ENCODE measurements around the gene ZNF503. TPM values are rescaled to one million over a fixed set of nuclear protein-coding genes. Genes with fewer than 3 reads are reported as not detected.

ZNF503 gene
- polyA plus RNA-seq, 4 donors: 2.0 to 17.2 (median 8.9) TPM

- no peak overlapping the region for H3K27ac ChIP-seq (ENCODE audit: low read depth in 1 of 3, low read length in 2 of 3)
- no peaks in the 10 kb centered on the region for H3K27me3 ChIP-seq (ENCODE audit: control insufficient read depth in 3 of 3, insufficient read depth in 3 of 3, low read length in 3 of 3)
- DNase-seq (no peak), FAIRE-seq (no peak)
- no peaks in the 10 kb centered on the region for H3K9me3 ChIP-seq (ENCODE audit: control insufficient read depth in 2 of 2, insufficient read depth in 1 of 2, low read depth in 1 of 2, low read length in 1 of 2)
- peaks cover 0 to 5% (median 0%) of the 10 kb centered on the region in 3 donors for H3K36me3 ChIP-seq (ENCODE audit: control insufficient read depth in 3 of 3, insufficient read depth in 2 of 3, low read depth in 1 of 3, low read length in 3 of 3)
- no peak overlapping the region for H3K4me3 ChIP-seq (ENCODE audit: low read depth in 1 of 3, low read length in 3 of 3)
- peaks cover 0 to 15% (median 0%) of the 10 kb centered on the region in 3 donors for H3K4me1 ChIP-seq (ENCODE audit: control insufficient read depth in 3 of 3, insufficient read depth in 2 of 3, low read depth in 1 of 3, low read length in 2 of 3)
Measured at GRCh38 chr10:75436896-75437295, 35.3 kb upstream of the ZNF503 start.

- WGBS, 3 donors: 85 to 91% (median 87%) methylated on average over 2 of the region's 2 CpGs
- Histone ChIP-seq H3K4me3 (ENCODE audit: low read depth in 1 of 3, low read length in 3 of 3) (no peak overlapping the region), H3K27me3 (ENCODE audit: control insufficient read depth in 3 of 3, insufficient read depth in 3 of 3, low read length in 3 of 3) (no peaks in the 10 kb centered on the region), H3K36me3 (ENCODE audit: control insufficient read depth in 3 of 3, insufficient read depth in 2 of 3, low read depth in 1 of 3, low read length in 3 of 3) (peaks cover 0 to 5% (median 0%) of the 10 kb centered on the region in 3 donors), H3K4me1 (ENCODE audit: control insufficient read depth in 3 of 3, insufficient read depth in 2 of 3, low read depth in 1 of 3, low read length in 2 of 3) (peaks cover 0 to 17% (median 0%) of the 10 kb centered on the region in 3 donors), H3K9me3 (ENCODE audit: control insufficient read depth in 2 of 2, insufficient read depth in 1 of 2, low read depth in 1 of 2, low read length in 1 of 2) (no peaks in the 10 kb centered on the region), H3K27ac (ENCODE audit: low read depth in 1 of 3, low read length in 2 of 3) (no peak overlapping the region)
- no peak for FAIRE-seq
- no peak for DNase-seq
Measured at GRCh38 chr10:75435291-75435690, 33.7 kb upstream of the ZNF503 start.

- H3K27ac ChIP-seq (ENCODE audit: low read depth in 1 of 3, low read length in 2 of 3): no peak overlapping the region
- no peaks in the 10 kb centered on the region for H3K27me3 ChIP-seq (ENCODE audit: control insufficient read depth in 3 of 3, insufficient read depth in 3 of 3, low read length in 3 of 3)
- 91 to 96% (median 92%) methylated on average over 8 of the region's 8 CpGs for whole genome bisulfite sequencing, 3 donors
- FAIRE-seq (no peak), DNase-seq (no peak)
- H3K4me1 ChIP-seq (ENCODE audit: control insufficient read depth in 3 of 3, insufficient read depth in 2 of 3, low read depth in 1 of 3, low read length in 2 of 3): peaks cover 0 to 26% (median 0%) of the 10 kb centered on the region in 3 donors
- H3K9me3 ChIP-seq (ENCODE audit: control insufficient read depth in 2 of 2, insufficient read depth in 1 of 2, low read depth in 1 of 2, low read length in 1 of 2): no peaks in the 10 kb centered on the region
- H3K36me3 ChIP-seq (ENCODE audit: control insufficient read depth in 3 of 3, insufficient read depth in 2 of 3, low read depth in 1 of 3, low read length in 3 of 3): peaks cover 0 to 2% (median 0%) of the 10 kb centered on the region in 3 donors
- no peak overlapping the region for H3K4me3 ChIP-seq (ENCODE audit: low read depth in 1 of 3, low read length in 3 of 3)
Measured at GRCh38 chr10:75434291-75434690, 32.7 kb upstream of the ZNF503 start.

DNA sequence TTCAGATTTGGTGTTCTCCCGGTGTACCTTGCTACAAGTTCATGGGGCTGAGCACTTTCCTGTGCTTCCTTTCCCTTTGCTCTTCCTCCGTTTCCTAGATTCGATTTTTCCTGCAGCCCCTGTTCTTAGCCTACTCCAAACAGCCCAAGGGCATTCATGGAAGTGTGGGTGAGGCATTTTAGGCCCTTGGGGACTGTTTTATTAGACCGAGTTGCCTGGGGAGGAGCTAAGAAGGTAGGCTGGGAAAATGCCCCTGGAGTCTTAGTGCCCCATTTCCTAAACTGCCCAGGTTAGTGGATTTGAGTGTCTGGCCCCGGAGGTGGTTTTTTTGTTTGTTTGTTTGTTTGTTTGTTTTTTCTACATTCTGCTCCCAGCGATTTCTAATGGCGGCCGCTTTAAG lies 31.7 kb upstream of the ZNF503 start:
- peaks cover 0 to 30% (median 0%) of the 10 kb centered on the region in 3 donors for H3K4me1 ChIP-seq (ENCODE audit: control insufficient read depth in 3 of 3, insufficient read depth in 2 of 3, low read depth in 1 of 3, low read length in 2 of 3)
- no peak overlapping the region for H3K4me3 ChIP-seq (ENCODE audit: low read depth in 1 of 3, low read length in 3 of 3)
- H3K9me3 ChIP-seq (ENCODE audit: control insufficient read depth in 2 of 2, insufficient read depth in 1 of 2, low read depth in 1 of 2, low read length in 1 of 2): no peaks in the 10 kb centered on the region
- DNase-seq: no peak
- WGBS, 3 donors: 79 to 84% (median 80%) methylated on average over 8 of the region's 8 CpGs
- H3K36me3 ChIP-seq (ENCODE audit: control insufficient read depth in 3 of 3, insufficient read depth in 2 of 3, low read depth in 1 of 3, low read length in 3 of 3): peaks cover 0 to 2% (median 0%) of the 10 kb centered on the region in 3 donors
- no peak overlapping the region for H3K27ac ChIP-seq (ENCODE audit: low read depth in 1 of 3, low read length in 2 of 3)
- no peaks in the 10 kb centered on the region for H3K27me3 ChIP-seq (ENCODE audit: control insufficient read depth in 3 of 3, insufficient read depth in 3 of 3, low read length in 3 of 3)
- FAIRE-seq: no peak

- no peaks in the 10 kb centered on the region for H3K27me3 ChIP-seq (ENCODE audit: control insufficient read depth in 3 of 3, insufficient read depth in 3 of 3, low read length in 3 of 3)
- H3K9me3 ChIP-seq (ENCODE audit: control insufficient read depth in 2 of 2, insufficient read depth in 1 of 2, low read depth in 1 of 2, low read length in 1 of 2): no peaks in the 10 kb centered on the region
- no peak overlapping the region for H3K27ac ChIP-seq (ENCODE audit: low read depth in 1 of 3, low read length in 2 of 3)
- H3K4me3 ChIP-seq (ENCODE audit: low read depth in 1 of 3, low read length in 3 of 3): no peak overlapping the region
- DNase-seq (no peak), FAIRE-seq (no peak)
- peaks cover 0 to 2% (median 0%) of the 10 kb centered on the region in 3 donors for H3K36me3 ChIP-seq (ENCODE audit: control insufficient read depth in 3 of 3, insufficient read depth in 2 of 3, low read depth in 1 of 3, low read length in 3 of 3)
- WGBS, 3 donors: 58 to 72% (median 64%) methylated on average over 5 of the region's 5 CpGs
- peaks cover 0 to 30% (median 0%) of the 10 kb centered on the region in 3 donors for H3K4me1 ChIP-seq (ENCODE audit: control insufficient read depth in 3 of 3, insufficient read depth in 2 of 3, low read depth in 1 of 3, low read length in 2 of 3)
Measured at GRCh38 chr10:75432763-75433162, 31.2 kb upstream of the ZNF503 start.

- FAIRE-seq (no peak), DNase-seq (peak in 1 of 2 donors; percentile 15)
- H3K4me3 ChIP-seq (ENCODE audit: low read depth in 1 of 3, low read length in 3 of 3): peak overlapping the region in 1 of 3 donors; percentile 52
- no peaks in the 10 kb centered on the region for H3K36me3 ChIP-seq (ENCODE audit: control insufficient read depth in 3 of 3, insufficient read depth in 2 of 3, low read depth in 1 of 3, low read length in 3 of 3)
- H3K27me3 ChIP-seq (ENCODE audit: control insufficient read depth in 3 of 3, insufficient read depth in 3 of 3, low read length in 3 of 3): no peaks in the 10 kb centered on the region
- WGBS, 3 donors: 55 to 81% (median 63%) methylated on average over 5 of the region's 5 CpGs
- peaks cover 0 to 30% (median 0%) of the 10 kb centered on the region in 3 donors for H3K4me1 ChIP-seq (ENCODE audit: control insufficient read depth in 3 of 3, insufficient read depth in 2 of 3, low read depth in 1 of 3, low read length in 2 of 3)
- no peaks in the 10 kb centered on the region for H3K9me3 ChIP-seq (ENCODE audit: control insufficient read depth in 2 of 2, insufficient read depth in 1 of 2, low read depth in 1 of 2, low read length in 1 of 2)
- no peak overlapping the region for H3K27ac ChIP-seq (ENCODE audit: low read depth in 1 of 3, low read length in 2 of 3)
Measured at GRCh38 chr10:75432176-75432575, 30.6 kb upstream of the ZNF503 start.

- Histone ChIP-seq H3K27ac (ENCODE audit: low read depth in 1 of 3, low read length in 2 of 3) (peak within 1 kb of the TSS in 2 of 3 donors; percentile 42 to 74), H3K27me3 (ENCODE audit: control insufficient read depth in 3 of 3, insufficient read depth in 3 of 3, low read length in 3 of 3) (no peaks in the 10 kb centered on the region), H3K4me1 (ENCODE audit: control insufficient read depth in 3 of 3, insufficient read depth in 2 of 3, low read depth in 1 of 3, low read length in 2 of 3) (peaks cover 0 to 30% (median 0%) of the 10 kb centered on the region in 3 donors), H3K4me3 (ENCODE audit: low read depth in 1 of 3, low read length in 3 of 3) (peak within 1 kb of the TSS; percentile 32 to 60 (median 52)), H3K9me3 (ENCODE audit: control insufficient read depth in 2 of 2, insufficient read depth in 1 of 2, low read depth in 1 of 2, low read length in 1 of 2) (no peaks in the 10 kb centered on the region), H3K36me3 (ENCODE audit: control insufficient read depth in 3 of 3, insufficient read depth in 2 of 3, low read depth in 1 of 3, low read length in 3 of 3) (no peaks in the 10 kb centered on the region)
- whole genome bisulfite sequencing, 3 donors: 4 to 6% (median 5%) methylated on average over 53 to 82 of the region's 82 CpGs
- no peak for FAIRE-seq
- peak; percentile 12 to 66 for DNase-seq
Measured at GRCh38 chr10:75431180-75432111, 29.9 kb upstream of the ZNF503 start, which contains the start of gene LRMDA. Gene LRMDA, plus strand, starts transcription at chr10:75431624.

GRCh38 chr10:75430000-75430763 lies 28.6 kb upstream of the ZNF503 start:
- no peaks in the 10 kb centered on the region for H3K27me3 ChIP-seq (ENCODE audit: control insufficient read depth in 3 of 3, insufficient read depth in 3 of 3, low read length in 3 of 3)
- FAIRE-seq (no peak), DNase-seq (peak; percentile 56 to 60)
- WGBS, 3 donors: 8 to 14% (median 11%) methylated on average over 9 of the region's 9 CpGs
- no peaks in the 10 kb centered on the region for H3K9me3 ChIP-seq (ENCODE audit: control insufficient read depth in 2 of 2, insufficient read depth in 1 of 2, low read depth in 1 of 2, low read length in 1 of 2)
- H3K4me1 ChIP-seq (ENCODE audit: control insufficient read depth in 3 of 3, insufficient read depth in 2 of 3, low read depth in 1 of 3, low read length in 2 of 3): peaks cover 0 to 30% (median 0%) of the 10 kb centered on the region in 3 donors
- H3K4me3 ChIP-seq (ENCODE audit: low read depth in 1 of 3, low read length in 3 of 3): no peak overlapping the region
- no peaks in the 10 kb centered on the region for H3K36me3 ChIP-seq (ENCODE audit: control insufficient read depth in 3 of 3, insufficient read depth in 2 of 3, low read depth in 1 of 3, low read length in 3 of 3)
- peak overlapping the region in 2 of 3 donors; percentile 24 to 42 for H3K27ac ChIP-seq (ENCODE audit: low read depth in 1 of 3, low read length in 2 of 3)

All from small intestine (tissue), 7 donors.